ENCODE measurements around the gene LBP.

DNA sequence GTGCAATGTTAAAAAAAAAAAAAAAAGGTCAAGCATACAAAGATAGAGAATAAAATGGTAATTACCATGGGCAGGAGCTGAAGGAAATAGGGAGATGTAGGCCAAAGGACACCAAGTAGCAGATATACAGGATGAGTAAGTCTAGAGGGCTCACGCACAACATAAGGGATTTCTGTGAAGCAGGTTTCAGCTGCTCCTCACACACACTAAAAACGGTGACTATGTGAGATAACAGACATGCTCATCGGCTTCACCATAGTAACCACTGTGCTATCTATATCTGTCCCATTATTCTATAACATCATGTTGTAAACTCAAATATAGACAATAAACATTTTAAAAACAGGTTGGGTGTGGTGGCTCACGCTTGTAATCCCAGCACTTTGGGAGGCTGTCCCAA lies 77.3 kb downstream of the LBP start:
- TF ChIP-seq, protein P1, sequence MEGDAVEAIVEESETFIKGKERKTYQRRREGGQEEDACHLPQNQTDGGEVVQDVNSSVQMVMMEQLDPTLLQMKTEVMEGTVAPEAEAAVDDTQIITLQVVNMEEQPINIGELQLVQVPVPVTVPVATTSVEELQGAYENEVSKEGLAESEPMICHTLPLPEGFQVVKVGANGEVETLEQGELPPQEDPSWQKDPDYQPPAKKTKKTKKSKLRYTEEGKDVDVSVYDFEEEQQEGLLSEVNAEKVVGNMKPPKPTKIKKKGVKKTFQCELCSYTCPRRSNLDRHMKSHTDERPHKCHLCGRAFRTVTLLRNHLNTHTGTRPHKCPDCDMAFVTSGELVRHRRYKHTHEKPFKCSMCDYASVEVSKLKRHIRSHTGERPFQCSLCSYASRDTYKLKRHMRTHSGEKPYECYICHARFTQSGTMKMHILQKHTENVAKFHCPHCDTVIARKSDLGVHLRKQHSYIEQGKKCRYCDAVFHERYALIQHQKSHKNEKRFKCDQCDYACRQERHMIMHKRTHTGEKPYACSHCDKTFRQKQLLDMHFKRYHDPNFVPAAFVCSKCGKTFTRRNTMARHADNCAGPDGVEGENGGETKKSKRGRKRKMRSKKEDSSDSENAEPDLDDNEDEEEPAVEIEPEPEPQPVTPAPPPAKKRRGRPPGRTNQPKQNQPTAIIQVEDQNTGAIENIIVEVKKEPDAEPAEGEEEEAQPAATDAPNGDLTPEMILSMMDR (CRISPR knock-in tag; IDR thresholded peaks at IDR 0.05) = no peak
- TF ChIP-seq, protein P2, sequence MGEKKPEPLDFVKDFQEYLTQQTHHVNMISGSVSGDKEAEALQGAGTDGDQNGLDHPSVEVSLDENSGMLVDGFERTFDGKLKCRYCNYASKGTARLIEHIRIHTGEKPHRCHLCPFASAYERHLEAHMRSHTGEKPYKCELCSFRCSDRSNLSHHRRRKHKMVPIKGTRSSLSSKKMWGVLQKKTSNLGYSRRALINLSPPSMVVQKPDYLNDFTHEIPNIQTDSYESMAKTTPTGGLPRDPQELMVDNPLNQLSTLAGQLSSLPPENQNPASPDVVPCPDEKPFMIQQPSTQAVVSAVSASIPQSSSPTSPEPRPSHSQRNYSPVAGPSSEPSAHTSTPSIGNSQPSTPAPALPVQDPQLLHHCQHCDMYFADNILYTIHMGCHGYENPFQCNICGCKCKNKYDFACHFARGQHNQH (CRISPR knock-in tag; IDR thresholded peaks at IDR 0.05) = no peak
- TF ChIP-seq TARDBP (CRISPR knock-in tag; IDR thresholded peaks at IDR 0.05) (no peak), ISL2 (CRISPR knock-in tag; IDR thresholded peaks at IDR 0.05) (no peak), TEAD2 (CRISPR knock-in tag; IDR thresholded peaks at IDR 0.05) (no peak), TAF1 (CRISPR knock-in tag; IDR thresholded peaks at IDR 0.05) (no peak)
- TF ChIP-seq, protein P3, sequence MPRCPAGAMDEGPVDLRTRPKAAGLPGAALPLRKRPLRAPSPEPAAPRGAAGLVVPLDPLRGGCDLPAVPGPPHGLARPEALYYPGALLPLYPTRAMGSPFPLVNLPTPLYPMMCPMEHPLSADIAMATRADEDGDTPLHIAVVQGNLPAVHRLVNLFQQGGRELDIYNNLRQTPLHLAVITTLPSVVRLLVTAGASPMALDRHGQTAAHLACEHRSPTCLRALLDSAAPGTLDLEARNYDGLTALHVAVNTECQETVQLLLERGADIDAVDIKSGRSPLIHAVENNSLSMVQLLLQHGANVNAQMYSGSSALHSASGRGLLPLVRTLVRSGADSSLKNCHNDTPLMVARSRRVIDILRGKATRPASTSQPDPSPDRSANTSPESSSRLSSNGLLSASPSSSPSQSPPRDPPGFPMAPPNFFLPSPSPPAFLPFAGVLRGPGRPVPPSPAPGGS (CRISPR knock-in tag; IDR thresholded peaks at IDR 0.05) = no peak
- TF ChIP-seq, protein P4, sequence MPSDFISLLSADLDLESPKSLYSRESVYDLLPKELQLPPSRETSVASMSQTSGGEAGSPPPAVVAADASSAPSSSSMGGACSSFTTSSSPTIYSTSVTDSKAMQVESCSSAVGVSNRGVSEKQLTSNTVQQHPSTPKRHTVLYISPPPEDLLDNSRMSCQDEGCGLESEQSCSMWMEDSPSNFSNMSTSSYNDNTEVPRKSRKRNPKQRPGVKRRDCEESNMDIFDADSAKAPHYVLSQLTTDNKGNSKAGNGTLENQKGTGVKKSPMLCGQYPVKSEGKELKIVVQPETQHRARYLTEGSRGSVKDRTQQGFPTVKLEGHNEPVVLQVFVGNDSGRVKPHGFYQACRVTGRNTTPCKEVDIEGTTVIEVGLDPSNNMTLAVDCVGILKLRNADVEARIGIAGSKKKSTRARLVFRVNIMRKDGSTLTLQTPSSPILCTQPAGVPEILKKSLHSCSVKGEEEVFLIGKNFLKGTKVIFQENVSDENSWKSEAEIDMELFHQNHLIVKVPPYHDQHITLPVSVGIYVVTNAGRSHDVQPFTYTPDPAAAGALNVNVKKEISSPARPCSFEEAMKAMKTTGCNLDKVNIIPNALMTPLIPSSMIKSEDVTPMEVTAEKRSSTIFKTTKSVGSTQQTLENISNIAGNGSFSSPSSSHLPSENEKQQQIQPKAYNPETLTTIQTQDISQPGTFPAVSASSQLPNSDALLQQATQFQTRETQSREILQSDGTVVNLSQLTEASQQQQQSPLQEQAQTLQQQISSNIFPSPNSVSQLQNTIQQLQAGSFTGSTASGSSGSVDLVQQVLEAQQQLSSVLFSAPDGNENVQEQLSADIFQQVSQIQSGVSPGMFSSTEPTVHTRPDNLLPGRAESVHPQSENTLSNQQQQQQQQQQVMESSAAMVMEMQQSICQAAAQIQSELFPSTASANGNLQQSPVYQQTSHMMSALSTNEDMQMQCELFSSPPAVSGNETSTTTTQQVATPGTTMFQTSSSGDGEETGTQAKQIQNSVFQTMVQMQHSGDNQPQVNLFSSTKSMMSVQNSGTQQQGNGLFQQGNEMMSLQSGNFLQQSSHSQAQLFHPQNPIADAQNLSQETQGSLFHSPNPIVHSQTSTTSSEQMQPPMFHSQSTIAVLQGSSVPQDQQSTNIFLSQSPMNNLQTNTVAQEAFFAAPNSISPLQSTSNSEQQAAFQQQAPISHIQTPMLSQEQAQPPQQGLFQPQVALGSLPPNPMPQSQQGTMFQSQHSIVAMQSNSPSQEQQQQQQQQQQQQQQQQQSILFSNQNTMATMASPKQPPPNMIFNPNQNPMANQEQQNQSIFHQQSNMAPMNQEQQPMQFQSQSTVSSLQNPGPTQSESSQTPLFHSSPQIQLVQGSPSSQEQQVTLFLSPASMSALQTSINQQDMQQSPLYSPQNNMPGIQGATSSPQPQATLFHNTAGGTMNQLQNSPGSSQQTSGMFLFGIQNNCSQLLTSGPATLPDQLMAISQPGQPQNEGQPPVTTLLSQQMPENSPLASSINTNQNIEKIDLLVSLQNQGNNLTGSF (CRISPR knock-in tag; IDR thresholded peaks at IDR 0.05) = no peak
- TF ChIP-seq, protein P5, sequence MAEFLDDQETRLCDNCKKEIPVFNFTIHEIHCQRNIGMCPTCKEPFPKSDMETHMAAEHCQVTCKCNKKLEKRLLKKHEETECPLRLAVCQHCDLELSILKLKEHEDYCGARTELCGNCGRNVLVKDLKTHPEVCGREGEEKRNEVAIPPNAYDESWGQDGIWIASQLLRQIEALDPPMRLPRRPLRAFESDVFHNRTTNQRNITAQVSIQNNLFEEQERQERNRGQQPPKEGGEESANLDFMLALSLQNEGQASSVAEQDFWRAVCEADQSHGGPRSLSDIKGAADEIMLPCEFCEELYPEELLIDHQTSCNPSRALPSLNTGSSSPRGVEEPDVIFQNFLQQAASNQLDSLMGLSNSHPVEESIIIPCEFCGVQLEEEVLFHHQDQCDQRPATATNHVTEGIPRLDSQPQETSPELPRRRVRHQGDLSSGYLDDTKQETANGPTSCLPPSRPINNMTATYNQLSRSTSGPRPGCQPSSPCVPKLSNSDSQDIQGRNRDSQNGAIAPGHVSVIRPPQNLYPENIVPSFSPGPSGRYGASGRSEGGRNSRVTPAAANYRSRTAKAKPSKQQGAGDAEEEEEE (CRISPR knock-in tag; IDR thresholded peaks at IDR 0.05; ENCODE audit: borderline replicate concordance) = no peak
